C4-2B (cell line): Measurements from ENCODE around the gene RXRA.

ENCODE experiments used
- ZFX ChIP-seq: fragments of 450-650 bp; IDR thresholded peaks from 2 replicates; pipeline ENCODE4 v1.6.1; 2017
- TF ChIP-seq, protein P1 (sequence below): fragments of 450-650 bp; conservative IDR thresholded peaks from 2 replicates; pipeline ENCODE4 v1.5.1; 2017; ENCODE audit warnings: mild to moderate bottlenecking

DNA sequence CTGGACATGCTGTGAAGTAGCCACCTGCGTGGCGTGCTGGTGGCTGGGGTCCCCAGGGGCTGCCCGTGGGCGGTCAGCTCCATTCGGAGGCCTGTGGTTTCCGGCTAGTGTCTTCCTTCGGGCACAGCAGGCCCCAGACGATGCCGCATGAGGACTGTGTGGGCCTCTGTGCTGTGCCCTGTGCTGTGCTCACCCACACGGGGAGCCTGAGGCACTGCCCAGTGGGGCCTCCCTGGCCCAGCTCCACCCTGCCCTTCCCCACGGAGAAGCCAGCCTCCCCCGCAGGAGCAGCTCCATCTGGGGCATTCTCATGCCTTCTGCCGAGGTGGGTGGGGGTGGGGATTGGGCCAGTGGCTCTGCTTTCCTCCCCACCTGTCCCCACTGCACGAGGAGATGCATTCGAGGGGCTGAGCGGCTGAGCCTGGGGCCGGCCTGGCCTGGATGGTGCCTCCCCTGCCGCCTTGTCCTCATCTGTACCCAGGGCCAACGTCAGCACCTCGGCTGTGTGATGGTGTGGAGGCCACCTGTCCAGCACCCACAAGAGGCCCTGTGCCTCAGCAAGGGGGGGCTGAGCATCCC, 24.2 kb downstream of the RXRA start:
- TF ChIP-seq, protein P1, sequence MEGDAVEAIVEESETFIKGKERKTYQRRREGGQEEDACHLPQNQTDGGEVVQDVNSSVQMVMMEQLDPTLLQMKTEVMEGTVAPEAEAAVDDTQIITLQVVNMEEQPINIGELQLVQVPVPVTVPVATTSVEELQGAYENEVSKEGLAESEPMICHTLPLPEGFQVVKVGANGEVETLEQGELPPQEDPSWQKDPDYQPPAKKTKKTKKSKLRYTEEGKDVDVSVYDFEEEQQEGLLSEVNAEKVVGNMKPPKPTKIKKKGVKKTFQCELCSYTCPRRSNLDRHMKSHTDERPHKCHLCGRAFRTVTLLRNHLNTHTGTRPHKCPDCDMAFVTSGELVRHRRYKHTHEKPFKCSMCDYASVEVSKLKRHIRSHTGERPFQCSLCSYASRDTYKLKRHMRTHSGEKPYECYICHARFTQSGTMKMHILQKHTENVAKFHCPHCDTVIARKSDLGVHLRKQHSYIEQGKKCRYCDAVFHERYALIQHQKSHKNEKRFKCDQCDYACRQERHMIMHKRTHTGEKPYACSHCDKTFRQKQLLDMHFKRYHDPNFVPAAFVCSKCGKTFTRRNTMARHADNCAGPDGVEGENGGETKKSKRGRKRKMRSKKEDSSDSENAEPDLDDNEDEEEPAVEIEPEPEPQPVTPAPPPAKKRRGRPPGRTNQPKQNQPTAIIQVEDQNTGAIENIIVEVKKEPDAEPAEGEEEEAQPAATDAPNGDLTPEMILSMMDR = no peak
- no peak for TF ChIP-seq ZFX
